ENCODE measurements around the gene DRD4. TPM values are rescaled to one million over a fixed set of nuclear protein-coding genes. Genes with fewer than 3 reads are reported as not detected.
"Not testable (repeated sequence)": the region's sequence is repeated elsewhere in the genome, so short reads cannot be mapped to it uniquely, and the experiment has no call there.

DRD4 gene
- total RNA-seq, 2 experiments from 2014 or later: 0.29 to 0.30 TPM

DNA sequence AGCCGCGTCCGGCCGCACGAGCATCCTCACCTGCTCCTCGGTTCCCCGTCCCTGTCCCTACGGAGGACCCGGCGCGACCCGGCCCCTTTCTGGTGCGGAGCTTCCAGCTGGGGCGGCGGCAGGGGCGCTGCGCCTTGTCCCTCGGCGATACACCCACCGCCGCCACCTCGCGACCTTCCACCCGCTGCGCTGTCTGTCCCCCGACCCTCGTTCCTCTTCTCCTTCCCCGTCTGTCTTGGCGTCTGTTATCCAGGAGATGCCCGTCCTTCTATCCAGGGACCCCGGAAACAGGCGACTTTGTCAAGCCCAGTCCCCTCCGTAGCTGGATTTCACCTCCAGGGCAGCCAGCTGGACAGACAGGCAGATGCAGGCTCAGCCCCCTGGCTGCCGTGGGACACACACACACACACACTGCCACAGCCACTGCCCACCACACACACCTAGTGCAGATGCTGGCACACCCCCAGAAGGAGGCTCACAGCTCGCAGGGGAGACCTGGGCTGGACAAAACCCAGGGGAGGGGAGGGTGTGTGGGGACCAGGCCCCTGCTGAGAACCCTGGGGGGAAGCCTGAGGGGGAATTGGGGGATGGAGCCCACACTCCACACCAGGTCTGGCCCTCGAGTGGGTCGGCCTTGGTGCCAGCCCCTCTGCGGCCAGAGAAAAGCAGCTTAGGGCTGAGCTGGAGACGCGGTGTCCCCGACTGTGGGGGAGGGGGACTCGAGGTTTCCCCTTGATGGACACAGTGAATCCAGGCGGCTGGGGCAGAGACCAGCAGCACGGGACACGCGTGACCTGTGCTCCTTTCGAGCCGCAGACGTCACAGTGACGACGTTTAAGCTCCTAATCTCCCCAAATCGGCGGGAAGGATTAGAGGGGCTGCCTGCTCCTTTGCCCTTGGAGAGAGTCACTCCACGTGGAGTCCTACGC, 788 bp downstream of the DRD4 start:
- CTCF ChIA-PET: no interaction called here
- POLR2A ChIA-PET: interaction anchor here (0.6 kb wide), 1 partner anchor 84 kb away, joined by 3 read pairs; no protein-coding TSS in a partner anchor

DNA sequence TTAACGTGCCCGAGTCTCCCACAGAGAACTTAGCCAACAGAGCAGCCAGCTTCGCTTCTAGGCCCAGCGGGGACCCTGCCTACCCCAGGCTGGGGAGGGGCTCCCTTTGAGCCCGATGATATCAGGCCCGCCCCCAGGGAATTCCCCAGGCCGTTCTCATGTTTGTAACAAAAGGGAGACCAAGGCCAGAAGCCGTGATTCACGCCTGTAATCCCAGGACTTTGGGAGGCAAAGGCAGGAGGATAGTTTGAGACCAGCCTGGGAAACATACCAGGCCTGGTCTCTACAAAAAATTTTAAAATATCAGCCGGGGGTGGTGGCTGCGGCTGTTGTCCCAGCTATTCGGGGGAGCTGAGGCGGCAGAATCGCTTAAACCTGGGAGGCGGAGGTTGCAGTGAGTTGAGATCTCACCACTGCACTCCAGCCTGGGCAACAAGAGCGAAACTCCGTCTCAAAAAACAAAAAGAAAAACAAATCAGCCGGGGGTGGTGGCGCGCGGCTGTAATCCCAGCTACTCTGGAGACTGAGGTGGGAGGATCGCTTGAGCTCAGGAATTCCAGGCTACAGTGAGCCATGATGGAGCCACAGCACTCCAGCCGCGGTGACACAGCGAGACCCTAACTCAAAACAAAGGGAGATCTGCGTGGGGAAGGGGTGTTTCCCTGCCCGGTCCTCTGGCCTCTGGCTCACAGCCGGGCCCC, 1.7 kb downstream of the DRD4 start:
- POLR2A ChIA-PET: no interaction called here
- CTCF ChIA-PET: no interaction called here

DNA sequence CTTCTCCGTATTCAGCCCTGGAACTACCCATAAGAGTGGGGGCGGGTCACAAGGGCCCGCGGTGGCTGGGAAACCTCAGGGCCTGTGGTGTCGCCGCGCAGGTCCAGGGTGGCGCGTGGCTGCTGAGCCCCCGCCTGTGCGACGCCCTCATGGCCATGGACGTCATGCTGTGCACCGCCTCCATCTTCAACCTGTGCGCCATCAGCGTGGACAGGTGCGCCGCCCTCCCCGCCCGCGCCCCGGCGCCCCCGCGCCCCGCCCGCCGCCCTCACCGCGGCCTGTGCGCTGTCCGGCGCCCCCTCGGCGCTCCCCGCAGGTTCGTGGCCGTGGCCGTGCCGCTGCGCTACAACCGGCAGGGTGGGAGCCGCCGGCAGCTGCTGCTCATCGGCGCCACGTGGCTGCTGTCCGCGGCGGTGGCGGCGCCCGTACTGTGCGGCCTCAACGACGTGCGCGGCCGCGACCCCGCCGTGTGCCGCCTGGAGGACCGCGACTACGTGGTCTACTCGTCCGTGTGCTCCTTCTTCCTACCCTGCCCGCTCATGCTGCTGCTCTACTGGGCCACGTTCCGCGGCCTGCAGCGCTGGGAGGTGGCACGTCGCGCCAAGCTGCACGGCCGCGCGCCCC, 2.4 kb downstream of the DRD4 start:
- ChIA-PET CTCF (interaction anchor here (0.6 kb wide), 1 partner anchor 104 kb away, joined by 3 read pairs; no protein-coding TSS in a partner anchor), POLR2A (no interaction called here)

DNA sequence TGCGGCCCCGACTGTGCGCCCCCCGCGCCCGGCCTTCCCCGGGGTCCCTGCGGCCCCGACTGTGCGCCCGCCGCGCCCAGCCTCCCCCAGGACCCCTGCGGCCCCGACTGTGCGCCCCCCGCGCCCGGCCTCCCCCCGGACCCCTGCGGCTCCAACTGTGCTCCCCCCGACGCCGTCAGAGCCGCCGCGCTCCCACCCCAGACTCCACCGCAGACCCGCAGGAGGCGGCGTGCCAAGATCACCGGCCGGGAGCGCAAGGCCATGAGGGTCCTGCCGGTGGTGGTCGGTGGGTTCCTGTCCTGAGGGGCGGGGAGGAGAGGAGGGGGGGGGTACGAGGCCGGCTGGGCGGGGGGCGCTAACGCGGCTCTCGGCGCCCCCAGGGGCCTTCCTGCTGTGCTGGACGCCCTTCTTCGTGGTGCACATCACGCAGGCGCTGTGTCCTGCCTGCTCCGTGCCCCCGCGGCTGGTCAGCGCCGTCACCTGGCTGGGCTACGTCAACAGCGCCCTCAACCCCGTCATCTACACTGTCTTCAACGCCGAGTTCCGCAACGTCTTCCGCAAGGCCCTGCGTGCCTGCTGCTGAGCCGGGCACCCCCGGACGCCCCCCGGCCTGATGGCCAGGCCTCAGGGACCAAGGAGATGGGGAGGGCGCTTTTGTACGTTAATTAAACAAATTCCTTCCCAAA, 3.1 kb downstream of the DRD4 start:
- ChIA-PET CTCF (interaction anchor here (0.6 kb wide), 1 partner anchor 103 kb away, joined by 3 read pairs; no protein-coding TSS in a partner anchor), POLR2A (no interaction called here)

DNA sequence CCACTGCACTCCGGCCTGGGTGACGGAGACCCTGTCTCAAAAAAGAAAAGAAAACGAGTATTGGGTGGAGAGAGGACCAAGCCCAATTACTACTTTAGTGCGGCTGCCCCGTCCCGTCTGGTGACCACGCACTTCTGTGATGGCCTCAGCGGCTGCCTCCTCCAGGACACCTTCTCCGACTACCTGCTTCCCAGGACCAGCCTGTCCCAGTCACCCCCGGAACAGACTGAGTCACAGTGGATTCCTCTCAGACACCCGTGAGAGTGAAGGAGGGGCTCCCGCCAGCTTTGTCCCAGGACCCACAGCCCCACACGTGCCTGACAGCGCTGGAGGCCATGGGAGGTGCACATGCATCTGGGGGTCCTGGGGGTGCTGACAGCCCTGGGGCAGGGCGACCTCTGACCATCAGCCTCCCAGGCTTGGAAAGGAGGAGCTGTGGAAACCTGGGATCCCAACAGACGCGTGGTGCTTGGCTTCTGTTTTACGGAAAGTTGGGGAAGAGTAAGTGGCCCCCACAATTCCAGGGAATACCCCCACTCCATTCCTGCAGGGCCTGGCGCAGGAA, 4.8 kb downstream of the DRD4 start:
- CTCF ChIA-PET: interaction anchor here (1.0 kb wide), 1 partner anchor 81 kb away, joined by 3 read pairs; no protein-coding TSS in a partner anchor
- POLR2A ChIA-PET: no interaction called here

DNA sequence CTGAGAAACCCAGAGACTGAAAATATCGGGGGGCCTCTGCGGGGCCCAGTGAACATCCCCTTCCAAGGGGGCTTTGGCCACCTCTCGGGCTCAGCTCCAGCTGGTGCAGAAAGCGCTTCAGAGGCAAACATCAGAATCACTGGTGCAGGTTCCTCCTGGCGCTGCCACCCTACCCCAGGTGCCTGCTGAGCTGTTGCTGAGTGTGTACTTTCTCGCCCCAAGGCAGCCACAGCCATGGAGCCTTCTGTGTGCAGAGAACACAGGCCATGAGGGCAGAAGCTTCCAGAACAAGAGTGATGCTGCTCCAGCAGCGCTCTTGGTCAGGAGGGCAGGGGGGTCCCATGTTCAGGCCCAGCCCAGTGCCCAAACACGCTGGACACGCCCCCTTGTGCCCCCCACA, 6.3 kb downstream of the DRD4 start:
- ChIA-PET CTCF (no interaction called here), POLR2A (no interaction called here)

DNA sequence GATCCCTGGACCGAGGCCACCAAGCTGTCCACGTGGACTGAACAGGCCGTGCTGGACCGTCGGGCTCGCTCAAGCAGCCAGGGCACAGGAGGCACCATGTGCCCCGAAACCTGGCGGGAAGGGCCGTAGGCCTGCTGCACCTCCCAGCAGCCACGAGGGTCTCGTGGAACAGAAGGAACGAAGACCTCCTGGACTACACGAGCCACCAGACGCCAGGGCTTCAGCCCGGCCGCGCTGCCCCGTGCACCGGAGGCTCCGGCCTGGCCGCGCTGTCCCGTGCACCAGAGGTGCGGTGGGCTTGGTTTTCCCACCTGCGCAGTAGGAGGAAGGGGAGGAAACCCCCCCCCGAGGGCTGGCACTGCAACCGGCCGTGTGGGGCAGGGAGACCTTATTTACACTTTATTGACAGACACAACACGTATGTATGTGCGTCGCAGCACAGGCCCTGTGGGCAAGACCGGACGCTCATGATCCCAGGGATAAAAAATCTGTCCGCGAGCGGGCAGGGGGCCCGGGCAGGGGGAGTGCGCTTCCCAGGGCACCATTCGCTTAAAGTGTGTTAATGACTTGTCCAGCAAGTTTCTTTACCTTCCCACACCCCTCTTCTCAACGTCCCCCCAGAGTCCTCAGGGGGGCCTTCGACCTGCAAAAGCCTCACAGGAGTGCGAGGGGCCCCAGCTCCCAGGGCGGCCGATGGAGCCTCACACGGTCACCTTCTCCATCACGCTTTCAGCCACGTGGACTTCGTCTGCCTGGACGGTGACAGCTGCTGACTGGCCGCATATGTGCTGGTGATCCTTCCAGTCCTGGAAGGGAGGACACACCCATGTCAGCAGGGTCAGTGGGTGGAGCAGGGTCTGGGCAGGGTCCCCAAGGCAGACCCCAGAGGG, 7.0 kb downstream of the DRD4 start:
- POLR2A ChIA-PET: no interaction called here
- CTCF ChIA-PET: interaction anchor here (0.7 kb wide), 1 partner anchor 25 kb away, joined by 3 read pairs; no protein-coding TSS in a partner anchor

DNA sequence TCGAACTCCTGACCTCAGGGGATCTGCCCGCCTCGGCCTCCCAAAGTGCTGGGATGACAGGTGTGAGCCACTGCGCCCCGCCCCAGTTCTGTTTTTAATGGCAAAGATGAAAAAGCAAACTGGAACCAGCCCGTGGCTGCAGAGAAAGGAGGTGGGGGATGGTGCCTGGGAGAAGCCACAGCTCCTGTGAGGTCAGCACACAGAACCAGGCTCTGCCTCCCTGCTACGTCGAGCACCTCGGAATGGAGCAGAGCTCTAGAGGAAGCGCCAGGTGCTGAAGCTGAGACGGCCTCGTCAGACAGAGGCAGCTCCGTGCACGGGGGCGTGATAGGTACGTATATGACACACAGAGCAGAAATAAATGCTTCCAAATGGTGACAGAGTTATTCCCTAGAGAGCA, 8.5 kb downstream of the DRD4 start:
- POLR2A ChIA-PET: interaction anchor here (0.5 kb wide), 1 partner anchor 42 kb away, joined by 9 read pairs; no protein-coding TSS in a partner anchor
- CTCF ChIA-PET: interaction anchor here (0.7 kb wide), 1 partner anchor 82 kb away, joined by 4 read pairs; no protein-coding TSS in a partner anchor

DNA sequence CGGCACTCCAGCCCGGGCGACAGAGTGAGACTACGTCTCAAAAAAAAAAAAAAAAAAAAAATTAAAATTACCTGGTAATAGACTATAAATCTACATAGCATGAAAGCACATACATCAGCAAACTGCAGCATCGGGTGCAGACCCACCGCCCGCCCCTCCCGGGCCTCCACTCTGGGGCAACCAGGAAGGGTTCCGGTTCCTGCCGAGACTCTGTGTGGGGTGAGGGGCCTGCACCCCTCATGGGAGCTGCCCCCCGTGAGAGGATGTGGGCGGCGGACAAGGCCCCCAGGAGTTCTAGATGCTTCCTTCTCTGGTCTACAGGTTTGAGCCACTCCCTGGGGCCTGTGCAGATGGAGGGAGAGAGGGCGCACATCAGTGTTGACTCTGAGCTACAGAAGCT, 9.1 kb downstream of the DRD4 start:
- ChIA-PET POLR2A (no interaction called here), CTCF (interaction anchor here (0.7 kb wide), 1 partner anchor 81 kb away, joined by 4 read pairs; no protein-coding TSS in a partner anchor)

DNA sequence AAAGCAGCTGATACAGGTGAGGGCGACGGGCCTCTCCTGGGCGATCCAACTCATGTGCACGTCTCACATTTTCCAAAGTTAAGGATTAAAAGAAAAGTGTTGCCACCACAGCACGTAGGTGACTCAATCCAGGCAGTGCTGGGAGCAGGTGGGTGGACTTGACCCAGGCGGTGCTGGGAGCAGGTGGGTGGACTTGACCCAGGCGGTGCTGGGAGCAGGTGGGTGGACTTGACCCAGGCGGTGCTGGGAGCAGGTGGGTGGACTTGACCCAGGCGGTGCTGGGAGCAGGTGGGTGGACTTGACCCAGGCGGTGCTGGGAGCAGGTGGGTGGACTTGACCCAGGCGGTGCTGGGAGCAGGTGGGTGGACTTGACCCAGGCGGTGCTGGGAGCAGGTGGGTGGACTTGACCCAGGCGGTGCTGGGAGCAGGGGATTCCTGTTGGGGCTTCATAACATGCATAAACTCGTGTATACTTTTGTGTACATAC, 10.6 kb downstream of the DRD4 start:
- POLR2A ChIA-PET: not testable (repeated sequence)

DNA sequence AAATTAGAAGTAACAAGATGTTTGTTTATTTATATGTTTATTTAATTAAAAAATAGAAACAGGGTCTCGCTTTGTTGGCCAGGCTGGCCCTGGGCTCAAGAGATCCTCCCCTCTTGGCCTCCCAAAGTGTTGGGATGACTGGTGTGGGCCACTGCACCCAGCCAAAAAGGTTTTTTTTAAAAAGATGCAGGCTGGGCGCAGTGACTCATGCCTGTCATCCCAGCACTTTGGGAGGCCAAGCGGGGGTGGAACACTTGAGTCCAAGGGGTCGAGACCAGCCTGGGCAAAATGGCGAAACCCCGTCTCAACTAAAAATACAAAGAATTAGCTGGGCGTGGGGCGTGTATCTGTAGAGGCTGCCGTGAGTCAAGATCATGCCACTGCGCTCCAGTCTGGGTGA, 13.4 kb downstream of the DRD4 start:
- POLR2A ChIA-PET: no interaction called here
- CTCF ChIA-PET: interaction anchor here (0.7 kb wide), 1 partner anchor 9 kb away, joined by 3 read pairs; no protein-coding TSS in a partner anchor

More for the DNA sequence above, 10.6 kb downstream of the DRD4 start:
- CTCF ChIA-PET: not testable (repeated sequence)

DNA sequence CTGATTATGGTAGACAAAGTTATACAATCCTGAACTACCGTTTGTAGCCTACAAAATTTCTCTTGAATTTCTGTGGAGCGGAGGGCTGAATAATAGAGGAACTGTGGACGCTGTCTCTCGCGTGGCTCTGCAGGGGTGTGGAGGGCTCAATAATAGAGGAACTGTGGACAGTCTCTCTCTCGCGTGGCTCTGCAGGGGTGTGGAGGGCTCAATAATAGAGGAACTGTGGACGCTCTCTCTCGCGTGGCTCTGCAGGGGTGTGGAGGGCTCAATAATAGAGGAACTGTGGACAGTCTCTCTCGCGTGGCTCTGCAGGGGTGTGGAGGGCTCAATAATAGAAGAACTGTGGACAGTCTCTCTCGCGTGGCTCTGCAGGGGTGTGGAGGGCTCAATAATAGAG, 16.1 kb downstream of the DRD4 start:
- POLR2A ChIA-PET, CTCF ChIA-PET: not testable (repeated sequence)

DNA sequence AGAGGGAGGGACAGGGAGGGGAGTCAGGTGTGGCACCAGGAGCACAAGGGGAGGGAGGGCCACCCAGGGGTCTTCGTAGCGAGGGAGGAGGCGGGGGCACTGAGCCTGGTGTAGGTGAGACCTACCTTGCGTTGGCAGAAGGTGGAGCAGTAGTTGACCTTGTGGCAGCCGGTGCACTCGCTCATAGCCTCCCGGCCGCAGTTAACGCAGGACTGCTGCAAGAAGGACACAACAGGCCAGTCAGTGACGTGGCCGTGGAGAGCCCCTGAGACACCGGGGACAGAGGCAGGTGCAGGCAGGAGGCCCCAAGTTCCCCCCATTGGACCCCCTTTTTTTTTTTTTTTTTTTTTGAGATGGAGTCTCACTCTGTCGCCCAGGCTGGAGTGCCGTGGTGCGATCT, 16.8 kb downstream of the DRD4 start:
- POLR2A ChIA-PET: no interaction called here
- CTCF ChIA-PET: interaction anchor here (0.7 to 1.1 kb wide), 2 partner anchors 73 to 99 kb away, joined by 3 to 4 read pairs; no protein-coding TSS in a partner anchor

DNA sequence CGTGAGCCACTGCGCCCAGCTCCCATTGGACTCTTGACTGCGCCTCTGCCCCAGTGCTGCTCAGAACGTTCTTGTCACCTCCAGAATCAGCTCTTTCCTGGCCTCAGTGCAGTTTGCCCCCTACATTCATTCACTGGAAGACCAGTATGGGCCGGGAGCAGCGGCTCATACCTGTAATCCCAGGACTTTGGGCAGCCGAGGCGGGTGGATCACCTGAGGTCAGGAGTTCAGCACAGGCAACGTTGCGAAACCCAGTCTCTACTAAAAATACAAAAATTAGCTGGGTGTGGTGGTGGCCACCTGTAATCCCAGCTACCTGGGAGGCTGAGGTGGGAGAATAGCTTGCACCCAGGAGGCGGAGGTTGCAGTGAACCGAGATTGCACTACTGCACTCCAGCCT, 17.4 kb downstream of the DRD4 start:
- POLR2A ChIA-PET: not testable (repeated sequence)
- CTCF ChIA-PET: interaction anchor here (0.7 to 1.1 kb wide), 2 partner anchors 72 to 100 kb away, joined by 3 to 4 read pairs; no protein-coding TSS in a partner anchor

DNA sequence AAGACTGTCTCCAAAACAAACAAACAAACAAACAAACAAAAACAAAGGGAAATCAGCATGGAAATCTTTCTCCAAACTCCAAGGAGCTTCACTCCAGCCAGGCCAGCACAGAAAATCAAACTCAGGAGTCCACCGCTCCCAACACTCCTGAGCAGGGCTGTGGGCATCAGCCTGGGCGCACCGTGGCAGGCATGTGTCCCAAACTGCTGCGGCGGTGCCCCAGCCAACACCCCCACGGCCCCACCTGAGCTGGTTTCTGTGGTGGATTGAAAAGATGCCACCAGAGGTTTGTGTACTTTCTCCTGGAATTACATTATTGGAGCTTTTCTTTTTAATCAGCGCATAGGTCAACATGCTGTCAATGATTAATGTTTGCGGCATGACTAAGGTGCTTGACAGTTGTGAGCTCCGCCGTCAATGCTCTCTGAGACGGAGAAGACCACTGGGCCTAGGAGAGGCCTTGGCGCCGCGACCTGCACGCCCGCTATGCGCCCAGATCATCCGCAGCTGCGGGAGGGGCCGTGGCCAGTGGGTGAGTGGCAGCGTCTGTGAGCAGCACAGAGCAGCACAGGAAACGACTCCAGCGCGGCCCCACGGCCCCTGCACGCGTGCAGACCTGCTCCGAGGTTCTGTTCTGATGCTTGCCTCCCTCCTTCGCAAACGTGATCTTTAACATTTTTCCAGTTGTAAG, 18.1 kb downstream of the DRD4 start:
- ChIA-PET CTCF (interaction anchor here (1.1 to 1.8 kb wide), 2 partner anchors 68 to 71 kb away, joined by 4 read pairs; no protein-coding TSS in a partner anchor), POLR2A (no interaction called here)

DNA sequence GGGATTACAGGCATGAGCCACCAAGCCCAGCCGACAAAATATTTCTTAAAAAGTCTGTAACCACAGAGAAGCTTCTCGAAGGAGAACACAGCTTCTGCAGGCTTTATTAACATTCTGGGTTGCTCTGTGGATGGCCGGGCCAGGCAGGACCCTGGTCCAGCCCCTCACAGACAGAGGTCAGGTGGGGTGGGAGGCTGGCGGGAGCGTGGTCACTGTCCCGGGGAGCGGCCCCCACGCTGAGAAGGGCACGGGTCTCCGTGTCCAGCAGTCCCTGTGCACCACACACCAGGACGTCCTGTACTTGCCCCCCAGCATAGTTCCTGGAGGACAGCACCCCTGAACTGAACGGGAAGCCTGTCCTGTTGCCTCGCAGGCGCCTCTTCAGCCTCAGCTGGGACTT, 19.4 kb downstream of the DRD4 start:
- CTCF ChIA-PET: interaction anchor here (1.8 to 2.1 kb wide), 2 partner anchors 67 kb away, joined by 4 to 8 read pairs; no protein-coding TSS in a partner anchor
- POLR2A ChIA-PET: no interaction called here

DNA sequence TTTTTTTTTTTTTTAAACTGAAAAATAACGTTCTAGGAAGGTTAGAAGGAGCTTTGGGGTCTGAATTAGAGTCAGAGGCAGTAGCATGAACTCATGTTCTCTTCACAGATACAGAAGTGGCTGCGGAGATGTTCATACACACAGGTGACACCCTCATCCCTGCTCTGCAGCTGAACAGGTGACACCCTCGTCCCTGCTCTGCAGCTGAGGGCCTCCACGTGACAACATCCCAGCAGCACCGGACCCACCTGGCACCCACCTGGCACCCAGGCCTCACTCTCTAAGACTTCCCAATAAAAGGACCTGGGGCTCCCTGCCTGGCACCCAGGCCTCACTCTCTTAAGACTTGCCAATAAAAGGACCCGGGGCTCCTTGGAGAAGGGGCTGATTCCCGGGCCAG, 19.8 kb downstream of the DRD4 start:
- POLR2A ChIA-PET: no interaction called here
- CTCF ChIA-PET: interaction anchor here (2.1 kb wide), 1 partner anchor 67 kb away, joined by 8 read pairs; no protein-coding TSS in a partner anchor
